ENCODE data around the gene YTHDC2. TPM values are rescaled to one million over a fixed set of nuclear protein-coding genes. Genes with fewer than 3 reads are reported as not detected.

The YTHDC2 gene
- total RNA-seq, 1 donor = 28.1 TPM

GRCh38 chr5:113518884-113519283, 5.4 kb downstream of the YTHDC2 start:
- DNase-seq (ENCODE audit: low read depth) = no peak
- H3K4me3 ChIP-seq (ENCODE audit: low read depth, low read length) = no peak overlapping the region
- no peak for TF ChIP-seq CTCF (IDR thresholded peaks at IDR 0.05; ENCODE audit: insufficient read depth, low read length)

GRCh38 chr5:113519412-113519811, 5.9 kb downstream of the YTHDC2 start:
- no peak overlapping the region for H3K4me3 ChIP-seq (ENCODE audit: low read depth, low read length)
- no peak for DNase-seq (ENCODE audit: low read depth)
- TF ChIP-seq CTCF (IDR thresholded peaks at IDR 0.05; ENCODE audit: insufficient read depth, low read length) = no peak

GRCh38 chr5:113520429-113520828, 6.9 kb downstream of the YTHDC2 start:
- no peak overlapping the region for H3K4me3 ChIP-seq (ENCODE audit: low read depth, low read length)
- no peak for TF ChIP-seq CTCF (IDR thresholded peaks at IDR 0.05; ENCODE audit: insufficient read depth, low read length)
- peak; percentile 37 for DNase-seq (ENCODE audit: low read depth)

- no peak overlapping the region for H3K4me3 ChIP-seq (ENCODE audit: low read depth, low read length)
- DNase-seq (ENCODE audit: low read depth) = no peak
- TF ChIP-seq CTCF (IDR thresholded peaks at IDR 0.05; ENCODE audit: insufficient read depth, low read length) = no peak
Observed at GRCh38 chr5:113520899-113521298, 7.4 kb downstream of the YTHDC2 start.

GRCh38 chr5:113523168-113523567, 9.7 kb downstream of the YTHDC2 start:
- no peak for TF ChIP-seq CTCF (IDR thresholded peaks at IDR 0.05; ENCODE audit: insufficient read depth, low read length)
- DNase-seq (ENCODE audit: low read depth) = no peak
- no peak overlapping the region for H3K4me3 ChIP-seq (ENCODE audit: low read depth, low read length)

GRCh38 chr5:113524927-113525326, 11.4 kb downstream of the YTHDC2 start:
- TF ChIP-seq CTCF (IDR thresholded peaks at IDR 0.05; ENCODE audit: insufficient read depth, low read length) = no peak
- DNase-seq (ENCODE audit: low read depth) = no peak

GRCh38 chr5:113526421-113526820, 12.9 kb downstream of the YTHDC2 start:
- H3K4me3 ChIP-seq (ENCODE audit: low read depth, low read length) = no peak overlapping the region
- no peak for TF ChIP-seq CTCF (IDR thresholded peaks at IDR 0.05; ENCODE audit: insufficient read depth, low read length)
- no peak for DNase-seq (ENCODE audit: low read depth)

More at GRCh38 chr5:113524927-113525326, 11.4 kb downstream of the YTHDC2 start:
- no peak overlapping the region for H3K4me3 ChIP-seq (ENCODE audit: low read depth, low read length)

All from fibroblast of the aortic adventitia (primary cell).